GM21526 (cell line): ENCODE data around the gene POLDIP2.

Source experiments
- ATAC-seq: cut with Tn5 transposase; IDR thresholded peaks from one replicate; pipeline ENCODE4 v1.9.1; 2021; ENCODE audit warnings: moderate library complexity; ENCODE audit not compliant: unreplicated experiment, low FRiP score

Gene POLDIP2

GRCh38 chr17:28367641-28368305, 10.4 kb upstream of the POLDIP2 start:
- no peak for ATAC-seq

DNA sequence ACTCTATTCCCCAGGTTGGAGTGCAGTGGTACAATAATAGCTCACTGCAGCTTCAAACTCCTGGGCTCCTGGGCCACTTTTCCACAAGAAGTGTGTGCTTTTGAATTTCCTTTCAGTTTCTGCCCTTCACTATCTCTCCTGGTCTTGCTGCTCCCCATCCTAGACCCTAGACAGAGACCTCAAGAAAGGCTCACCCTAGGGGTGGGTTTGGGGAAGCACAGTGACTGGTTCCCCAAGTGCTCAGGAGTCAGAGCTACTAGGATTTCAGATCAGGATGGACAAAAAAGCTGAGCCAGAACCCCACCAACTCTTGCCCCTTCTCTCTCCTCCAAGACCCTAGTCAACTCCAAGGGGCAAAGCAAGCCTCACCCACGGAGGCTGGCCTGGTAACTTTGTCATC, 9.3 kb upstream of the POLDIP2 start:
- no peak for ATAC-seq

DNA sequence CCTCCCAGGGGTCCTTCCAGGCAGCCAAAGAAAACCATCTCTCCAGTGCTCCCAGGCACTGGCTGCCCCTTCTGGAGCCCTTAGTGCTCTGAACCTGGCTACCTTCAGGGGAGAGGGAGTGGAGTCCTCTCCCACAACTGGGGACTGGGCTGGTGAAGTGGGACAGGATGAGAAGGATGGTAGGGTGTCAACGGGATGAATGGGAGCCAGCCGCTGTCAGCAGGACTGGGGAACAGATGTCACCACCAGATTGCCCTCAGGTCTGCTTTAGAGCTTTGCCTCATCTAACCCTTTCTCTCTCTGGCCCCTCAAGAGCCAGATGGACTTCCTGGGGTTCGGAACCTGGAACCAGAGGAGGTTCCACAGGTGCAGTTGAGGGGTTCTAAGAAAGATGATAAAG, 8.2 kb upstream of the POLDIP2 start:
- no peak for ATAC-seq

GRCh38 chr17:28364665-28365363, 7.5 kb upstream of the POLDIP2 start, which contains the start of gene SEBOX:
Gene SEBOX (minus strand): TSS chr17:28365199. CDS start chr17:28365151, 48 bp downstream.
- ATAC-seq = no peak

DNA sequence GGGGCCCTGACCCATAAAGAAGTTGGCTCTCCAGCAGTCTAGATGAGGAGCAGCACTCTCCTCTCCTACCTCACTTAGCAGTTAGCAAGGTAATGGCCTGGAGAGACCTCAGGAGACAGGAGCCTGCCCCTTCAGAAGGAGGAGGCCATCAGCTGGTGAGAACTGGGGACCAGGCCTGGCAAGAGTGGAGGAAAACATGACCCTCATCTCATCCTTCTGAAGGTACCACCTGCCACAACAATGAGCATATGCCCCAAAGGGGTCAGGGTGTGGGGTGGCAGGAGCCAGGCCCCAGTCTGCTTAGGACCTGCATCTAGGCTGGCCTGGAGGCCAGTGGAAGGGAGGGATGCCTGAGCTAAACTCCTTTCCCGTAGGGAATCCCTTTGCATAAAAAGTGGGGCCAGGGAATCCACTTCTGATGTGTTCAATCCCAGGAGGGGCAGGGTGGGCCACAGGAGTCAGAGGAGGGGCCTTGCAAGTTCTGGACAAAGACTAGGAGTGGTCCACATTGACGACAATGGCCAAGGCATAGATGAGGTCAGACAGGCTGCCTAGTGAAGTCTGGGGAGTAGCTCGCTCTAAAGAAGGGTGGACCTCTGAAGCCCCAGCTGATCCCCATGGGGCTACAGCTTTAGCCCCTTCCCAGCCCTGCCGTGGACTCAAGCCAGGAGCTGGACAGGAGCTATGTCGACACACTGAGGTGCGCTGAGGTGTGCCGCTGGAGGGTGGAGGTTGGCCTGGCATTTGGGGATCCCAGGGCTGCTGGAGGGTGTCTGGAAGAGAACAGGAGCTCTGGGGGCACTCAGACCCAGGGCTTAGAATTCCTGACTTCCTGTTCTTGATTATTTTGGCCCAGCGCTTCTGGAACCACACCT, 6.7 kb upstream of the POLDIP2 start:
- ATAC-seq = no peak

- ATAC-seq = no peak
Observed at GRCh38 chr17:28363186-28363585, 5.9 kb upstream of the POLDIP2 start.

GRCh38 chr17:28357901-28358197, 522 bp upstream of the POLDIP2 start:
- no peak for ATAC-seq

- ATAC-seq = no peak
Observed at GRCh38 chr17:28350271-28350670, 7.1 kb downstream of the POLDIP2 start.

DNA sequence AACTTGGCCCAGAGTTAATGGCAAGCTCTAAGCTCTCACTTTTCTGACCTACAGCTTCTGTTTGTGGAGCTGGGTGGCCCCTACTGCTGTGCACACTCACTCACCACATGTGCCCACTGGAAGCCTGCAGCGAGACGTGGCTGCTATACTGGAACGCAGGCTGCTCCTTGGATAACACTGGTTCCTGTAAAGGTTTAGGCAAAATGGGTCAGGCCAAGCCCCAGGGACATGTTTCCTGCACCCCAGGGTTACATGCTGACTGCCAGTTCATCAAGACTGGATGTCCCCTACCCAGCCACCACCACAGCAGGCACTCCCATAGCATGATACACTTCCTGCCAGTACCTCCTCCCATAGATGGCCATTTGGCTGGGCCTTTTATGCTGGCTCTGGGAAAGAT, 8.3 kb downstream of the POLDIP2 start:
- ATAC-seq = no peak

GRCh38 chr17:28347261-28347891, 10.0 kb downstream of the POLDIP2 start:
- ATAC-seq = no peak

DNA sequence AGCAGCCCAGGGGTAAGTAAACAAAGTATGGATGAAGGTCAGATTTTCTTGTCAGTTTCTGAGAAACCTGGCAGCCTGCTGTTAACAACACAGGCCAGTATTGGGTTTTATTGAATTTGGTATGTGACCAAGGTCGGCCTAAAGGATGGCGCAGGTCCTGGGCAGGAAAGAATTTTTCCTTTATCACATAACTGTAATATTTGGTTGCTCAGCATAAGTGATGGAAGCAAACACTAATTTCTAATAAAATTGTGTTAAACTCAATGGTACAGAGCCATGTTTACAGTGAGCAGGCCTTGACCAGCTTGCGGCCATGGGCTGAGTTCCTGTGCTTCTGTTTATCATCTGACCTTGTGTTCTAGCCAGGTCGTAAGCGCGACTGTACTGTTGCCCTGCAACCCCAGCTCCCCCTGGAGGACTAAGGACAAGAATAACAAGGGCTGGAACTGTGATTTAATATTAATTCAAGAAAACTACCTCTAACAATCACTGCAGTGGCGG, 10.5 kb downstream of the POLDIP2 start:
- no peak for ATAC-seq

DNA sequence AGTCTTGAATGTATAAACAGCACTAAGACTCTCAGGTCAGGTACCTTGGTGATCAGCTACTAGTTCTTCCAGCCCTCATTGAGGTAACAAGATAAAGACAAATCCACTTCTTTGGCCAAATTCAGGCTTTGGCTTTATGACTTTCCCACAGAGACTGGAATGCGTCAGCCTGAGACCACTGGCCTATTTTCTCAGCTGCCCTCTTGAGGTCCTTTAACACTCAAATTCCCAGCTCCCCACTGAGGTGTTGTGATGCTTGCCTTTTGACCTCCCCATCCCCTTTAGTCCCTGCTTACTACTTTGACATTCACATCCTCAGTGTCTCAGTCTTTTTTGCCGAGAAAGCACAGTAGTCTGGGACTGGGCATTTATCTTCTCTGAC, 11.1 kb downstream of the POLDIP2 start:
- ATAC-seq = no peak

DNA sequence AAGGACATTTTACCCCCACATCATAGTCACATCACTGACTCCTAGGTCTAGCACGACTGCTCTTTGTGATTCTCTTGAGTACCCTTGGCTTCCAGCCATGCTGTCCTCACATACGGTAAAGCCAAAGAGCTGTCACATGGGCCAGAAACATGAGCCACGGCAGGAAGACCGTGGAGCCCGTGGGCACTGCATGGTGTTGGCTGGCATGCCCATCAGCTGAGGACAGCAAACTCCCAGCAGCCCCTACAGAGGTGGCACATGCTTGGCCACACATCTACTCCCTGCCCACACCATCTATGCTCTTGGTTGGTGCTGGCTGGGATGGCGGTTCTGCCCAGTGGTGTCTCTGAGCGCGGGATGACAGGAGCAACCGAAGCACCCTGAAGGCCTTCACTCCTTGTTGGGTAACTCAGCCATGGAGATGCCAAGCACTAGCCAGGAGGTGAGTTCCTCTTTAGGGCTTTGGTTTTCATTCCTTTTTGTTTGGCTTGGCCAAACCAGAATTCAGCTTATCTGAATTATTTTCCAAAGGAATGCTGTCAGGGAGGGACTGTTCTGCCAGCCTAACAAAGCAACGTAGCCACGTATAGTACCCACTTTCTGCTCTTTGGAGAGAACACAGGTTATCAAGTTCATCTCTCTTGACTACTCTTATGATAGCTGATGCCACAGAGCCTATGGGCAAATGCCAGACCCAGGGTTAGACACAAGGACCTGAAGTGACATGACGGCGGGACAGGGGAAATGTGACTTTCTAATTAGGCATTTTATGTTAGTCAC, 11.7 kb downstream of the POLDIP2 start:
- ATAC-seq = no peak

GRCh38 chr17:28344435-28344901, 12.9 kb downstream of the POLDIP2 start:
- no peak for ATAC-seq

DNA sequence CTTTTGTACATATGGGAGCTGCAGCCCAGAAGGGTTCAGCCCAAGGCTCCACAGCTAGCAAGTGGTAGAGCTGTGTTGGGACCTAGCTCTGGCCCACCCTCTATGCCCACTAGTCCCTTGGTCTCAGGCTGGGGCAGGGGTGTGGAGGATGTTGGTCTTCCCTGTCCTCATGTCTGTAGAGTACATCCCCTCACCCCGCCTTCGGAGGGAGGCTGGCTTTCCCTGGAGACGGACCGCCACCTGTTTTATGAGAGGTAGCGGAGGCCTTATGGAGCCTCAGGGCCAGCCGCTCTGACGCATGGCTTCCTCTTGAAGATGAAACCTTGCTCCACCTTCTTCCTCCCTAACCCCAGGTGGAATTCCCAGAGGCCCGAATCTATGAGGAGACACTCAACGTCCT, 13.3 kb downstream of the POLDIP2 start:
- no peak for ATAC-seq

DNA sequence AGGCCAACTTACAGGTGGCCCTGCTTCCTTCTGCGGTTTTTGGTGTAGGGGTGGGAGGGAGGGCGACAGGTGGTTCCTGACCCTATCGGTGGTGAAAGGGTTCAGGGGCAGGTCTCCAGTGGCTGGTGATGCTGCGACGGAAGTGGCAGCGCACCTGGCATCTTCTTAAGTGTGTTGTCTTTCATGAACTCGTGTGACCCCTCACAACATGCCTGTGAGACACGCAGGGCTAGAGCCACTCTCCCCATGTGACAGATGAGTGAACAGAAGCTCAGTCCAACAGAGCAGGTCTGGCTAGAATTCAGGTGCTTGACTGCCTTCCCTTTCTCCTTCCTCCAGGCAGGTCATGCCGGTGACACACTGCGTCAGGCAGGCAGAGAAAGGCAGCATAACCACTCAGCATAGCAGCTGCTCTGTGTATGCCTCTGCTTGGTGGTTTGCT, 13.8 kb downstream of the POLDIP2 start:
- ATAC-seq = no peak

GRCh38 chr17:28342313-28342712, 15.0 kb downstream of the POLDIP2 start:
- no peak for ATAC-seq

DNA sequence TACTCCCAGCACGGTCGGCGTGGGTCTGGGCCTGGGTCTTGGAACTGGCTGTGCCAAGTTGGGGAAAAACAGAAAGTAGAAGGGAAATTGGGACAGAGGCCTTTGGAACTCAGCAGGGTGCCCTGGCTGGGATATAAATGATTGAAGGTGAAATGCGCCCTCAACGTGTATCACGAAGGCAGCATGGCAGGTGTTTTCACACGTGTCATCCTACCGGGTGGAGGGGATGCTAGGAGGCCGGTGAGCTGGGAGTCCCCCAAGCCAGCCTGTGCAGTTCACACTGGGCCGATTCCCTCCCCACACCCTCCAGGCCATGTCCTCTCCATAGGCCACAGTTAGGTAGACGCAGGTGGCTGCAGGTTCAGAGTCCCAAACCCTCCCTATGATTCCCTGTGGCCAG, 15.8 kb downstream of the POLDIP2 start:
- ATAC-seq = no peak

- no peak for ATAC-seq
Observed at GRCh38 chr17:28340374-28340773, 17.0 kb downstream of the POLDIP2 start.

- no peak for ATAC-seq
Observed at GRCh38 chr17:28339431-28339830, 17.9 kb downstream of the POLDIP2 start.
